Mesenchymal stem cell (in vitro differentiated cells and primary cell): ENCODE measurements around the gene TMEM88.

Experiments used
- DNase-seq: peaks from one replicate; pipeline ENCODE4 v3.0.0-alpha.2; 2013
- H2AFZ ChIP-seq: one replicate; pipeline ENCODE4 v1.6.1; 2013; ENCODE audit warnings: low read depth, mild to moderate bottlenecking, control low read depth, inconsistent platforms, low read length, moderate library complexity
- H2AK5ac ChIP-seq: 2 replicates; pipeline ENCODE4 v1.6.1; 2013; ENCODE audit warnings: low read length, moderate library complexity, mild to moderate bottlenecking, inconsistent platforms; ENCODE audit not compliant: severe bottlenecking
- H2BK120ac ChIP-seq: one replicate; pipeline ENCODE4 v1.6.1; 2013; ENCODE audit warnings: low read depth, mild to moderate bottlenecking, inconsistent platforms, low read length, moderate library complexity
- H2BK12ac ChIP-seq, 2 experiments: one replicate each; pipeline ENCODE4 v1.6.1; 2013; ENCODE audit warnings: inconsistent platforms in 2 of 2, low read length in 2 of 2, mild to moderate bottlenecking in 2 of 2, moderate library complexity in 2 of 2, control low read depth in 1 of 2
- H2BK15ac ChIP-seq: one replicate; pipeline ENCODE4 v1.6.1; 2013; ENCODE audit warnings: mild to moderate bottlenecking, low read depth, inconsistent platforms; ENCODE audit not compliant: poor library complexity, severe bottlenecking
- H2BK5ac ChIP-seq: 2 replicates; pipeline ENCODE4 v1.6.1; 2013; ENCODE audit warnings: low read depth, mild to moderate bottlenecking, low read length, control low read depth, inconsistent platforms; ENCODE audit not compliant: poor library complexity, severe bottlenecking
- H3K14ac ChIP-seq, 2 experiments: one replicate each; pipeline ENCODE4 v1.6.1; 2013; ENCODE audit warnings: inconsistent platforms in 2 of 2, low read length in 2 of 2, control low read depth in 1 of 2, mild to moderate bottlenecking in 1 of 2, moderate library complexity in 1 of 2
- H3K18ac ChIP-seq, 2 experiments: one replicate each; pipeline ENCODE4 v1.6.1; 2013; ENCODE audit warnings: inconsistent platforms in 2 of 2, low read length in 2 of 2, control low read depth in 1 of 2, low read depth in 1 of 2, mild to moderate bottlenecking in 1 of 2
- H3K23ac ChIP-seq, 2 experiments: one replicate each; pipeline ENCODE4 v1.6.1; 2013; ENCODE audit warnings: inconsistent platforms in 2 of 2, low read length in 2 of 2, mild to moderate bottlenecking in 2 of 2, moderate library complexity in 2 of 2, control low read depth in 1 of 2
- H3K27ac ChIP-seq: 2 replicates; pipeline ENCODE4 v1.5.1; 2013; ENCODE audit warnings: mild to moderate bottlenecking, moderate library complexity, low read length, control low read depth, inconsistent platforms; ENCODE audit not compliant: poor library complexity, severe bottlenecking
- H3K27me3 ChIP-seq, 2 experiments: 2 replicates each; pipeline versions ENCODE4 v1.6.1 to v1.7.0; 2013; ENCODE audit warnings: low read length in 2 of 2, mild to moderate bottlenecking in 2 of 2, moderate library complexity in 2 of 2, control low read depth in 1 of 2, inconsistent platforms in 1 of 2; ENCODE audit not compliant: control insufficient read depth in 1 of 2, insufficient read depth in 1 of 2
- H3K36me3 ChIP-seq, 2 experiments: 2 replicates each; pipeline versions ENCODE4 v1.6.1 to v1.7.0; 2013; ENCODE audit warnings: low read length in 2 of 2, control low read depth in 1 of 2, inconsistent platforms in 1 of 2, low read depth in 1 of 2, mild to moderate bottlenecking in 1 of 2; ENCODE audit not compliant: insufficient read depth in 2 of 2, control insufficient read depth in 1 of 2
- H3K4ac ChIP-seq, 2 experiments: one replicate each; pipeline ENCODE4 v1.6.1; 2013; ENCODE audit warnings: inconsistent platforms in 2 of 2, low read length in 2 of 2, mild to moderate bottlenecking in 2 of 2, moderate library complexity in 2 of 2, control low read depth in 1 of 2, low read depth in 1 of 2
- H3K4me1 ChIP-seq: 2 replicates; pipeline ENCODE4 v1.6.1; 2013; ENCODE audit warnings: low read depth, low read length, control low read depth; ENCODE audit not compliant: control insufficient read depth, insufficient read depth
- H3K4me2 ChIP-seq: 2 replicates; pipeline ENCODE4 v1.6.1; 2013; ENCODE audit warnings: low read length, mild to moderate bottlenecking, inconsistent platforms; ENCODE audit not compliant: poor library complexity, severe bottlenecking
- H3K4me3 ChIP-seq, 2 experiments: 2 replicates each; pipeline versions ENCODE4 v1.5.1 to v1.7.0; 2013; ENCODE audit warnings: low read length in 2 of 2, mild to moderate bottlenecking in 2 of 2, control low read depth in 1 of 2, low read depth in 1 of 2; ENCODE audit not compliant: insufficient read depth in 1 of 2
- H3K79me1 ChIP-seq: replicated peaks from 2 replicates; pipeline ENCODE4 v1.6.1; 2013; ENCODE audit warnings: mild to moderate bottlenecking, control low read depth, low read length, inconsistent platforms; ENCODE audit not compliant: poor library complexity, severe bottlenecking
- H3K9ac ChIP-seq: 2 replicates; pipeline ENCODE4 v1.7.0; 2013; ENCODE audit warnings: mild to moderate bottlenecking, low read length, moderate library complexity
- H3K9me3 ChIP-seq: 2 replicates; pipeline ENCODE4 v1.7.0; 2013; ENCODE audit warnings: mild to moderate bottlenecking, low read length; ENCODE audit not compliant: control insufficient read depth
- H4K8ac ChIP-seq: one replicate; pipeline ENCODE4 v1.6.1; 2013; ENCODE audit warnings: inconsistent platforms, mild to moderate bottlenecking, low read length, moderate library complexity
- H4K91ac ChIP-seq: one replicate; pipeline ENCODE4 v1.6.1; 2013; ENCODE audit warnings: mild to moderate bottlenecking, low read length, inconsistent platforms
- WGBS: methylation state at CpG from one replicate; pipeline ENCODE4 v1.1.7; 2013; ENCODE audit warnings: mixed read lengths; 5-methylcytosine and 5-hydroxymethylcytosine counted together

The TMEM88 gene

DNA sequence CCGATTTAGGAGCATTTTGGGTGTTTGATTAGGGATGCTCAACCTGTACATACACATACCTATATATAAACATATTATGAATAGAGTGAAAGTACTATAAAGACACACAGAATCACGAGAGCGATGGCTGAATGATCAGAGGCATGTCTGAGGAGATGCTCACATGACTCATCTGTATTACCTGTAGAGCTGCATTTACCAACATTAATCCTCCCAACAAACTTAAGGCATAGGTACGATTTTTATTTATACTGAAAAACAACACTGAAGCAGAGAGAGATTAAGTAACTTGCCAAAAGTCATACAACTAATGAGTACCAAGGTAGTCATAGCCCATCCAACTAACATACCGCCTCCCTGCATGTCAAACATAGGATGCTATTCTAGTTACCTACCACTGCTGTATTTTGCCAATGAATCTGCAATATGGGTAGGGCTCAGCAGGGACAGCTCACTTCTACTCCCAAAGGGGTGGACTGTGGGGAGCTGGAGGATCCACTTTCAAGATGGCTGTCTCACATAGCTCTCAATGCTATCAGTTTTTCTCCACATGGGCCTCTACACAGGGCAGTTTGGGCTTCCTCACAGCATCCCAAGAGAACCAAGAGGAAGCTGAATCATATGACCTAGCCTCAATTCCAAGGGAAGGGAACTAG, 10.3 kb downstream of the TMEM88 start:
- Histone ChIP-seq H3K14ac (no peak overlapping the region), H3K9me3 (no peaks in the 10 kb centered on the region), H3K27me3 (no peaks in the 10 kb centered on the region), H3K4me3 (no peak overlapping the region), H2AFZ (no peak overlapping the region), H3K4me1 (no peaks in the 10 kb centered on the region), H3K36me3 (peaks cover 3 to 35% of the 10 kb centered on the region in 2 experiments), H2BK120ac (no peak overlapping the region), H3K4me2 (no peak overlapping the region), H2BK12ac (no peak overlapping the region), H2BK5ac (no peak overlapping the region), H4K91ac (no peak overlapping the region), H3K18ac (no peak overlapping the region), H3K9ac (no peak overlapping the region), H2AK5ac (no peak overlapping the region), H3K27ac (no peak overlapping the region), H3K79me1 (peaks cover 37% of the 10 kb centered on the region), H3K23ac (no peak overlapping the region), H3K4ac (no peak overlapping the region), H2BK15ac (no peak overlapping the region), H4K8ac (no peak overlapping the region)
- DNase-seq = no peak
- 97% methylated on average over 4 of the region's 5 CpGs for WGBS

DNA sequence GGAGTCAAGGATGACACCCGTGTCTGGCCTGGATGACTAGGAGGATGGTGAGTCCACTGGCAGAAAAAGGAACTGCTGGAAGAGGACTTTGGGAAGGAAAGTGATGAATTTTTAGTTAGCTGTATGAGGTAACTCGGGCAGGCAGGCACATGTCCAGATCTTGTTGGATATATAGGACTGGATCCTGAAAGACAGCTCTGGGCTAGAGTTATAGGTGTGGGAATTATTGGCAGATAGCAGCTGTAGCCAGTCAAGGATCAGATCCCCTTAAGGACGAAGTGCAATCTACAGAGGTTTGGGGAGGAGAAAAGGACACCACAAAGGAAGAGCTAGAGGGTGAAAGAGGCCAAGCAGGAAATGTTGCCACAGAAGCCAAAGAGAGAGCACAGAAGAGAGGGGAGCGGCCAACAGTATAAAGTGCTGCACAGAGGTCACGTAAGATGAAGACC, 13.0 kb downstream of the TMEM88 start:
- Histone ChIP-seq H3K4me2 (no peak overlapping the region), H4K8ac (no peak overlapping the region), H2AFZ (no peak overlapping the region), H3K27me3 (no peaks in the 10 kb centered on the region), H3K36me3 (peaks cover 5 to 20% of the 10 kb centered on the region in 2 experiments), H3K4ac (no peak overlapping the region), H3K9ac (no peak overlapping the region), H3K27ac (no peak overlapping the region), H3K79me1 (peaks cover 19% of the 10 kb centered on the region), H3K18ac (no peak overlapping the region), H2BK15ac (no peak overlapping the region), H2AK5ac (no peak overlapping the region), H3K23ac (no peak overlapping the region), H3K4me3 (no peak overlapping the region), H2BK12ac (no peak overlapping the region), H3K9me3 (no peaks in the 10 kb centered on the region), H2BK120ac (no peak overlapping the region), H3K4me1 (no peaks in the 10 kb centered on the region), H2BK5ac (no peak overlapping the region), H4K91ac (no peak overlapping the region), H3K14ac (no peak overlapping the region)
- no peak for DNase-seq
- 96% methylated on average over 5 of the region's 5 CpGs for WGBS

DNA sequence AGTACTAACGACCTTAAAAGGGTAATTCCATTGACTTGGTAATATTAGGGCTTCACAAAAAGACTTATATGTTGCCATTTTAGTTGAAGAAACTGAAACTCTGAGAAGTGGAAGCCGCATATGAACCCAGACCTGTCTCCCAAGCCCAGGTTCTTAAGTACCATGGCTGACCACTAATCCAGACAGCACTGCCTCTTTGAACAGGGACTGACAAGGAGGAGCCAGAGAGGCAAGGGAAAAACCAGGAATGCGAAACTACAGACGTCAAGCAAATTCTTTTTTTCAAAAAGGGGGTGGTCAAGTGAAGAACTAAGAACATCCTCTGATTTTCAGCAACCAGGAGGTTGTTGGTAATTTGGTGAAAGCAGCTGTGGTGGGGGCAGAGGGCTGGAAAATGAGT, 18.2 kb downstream of the TMEM88 start:
- WGBS = 83% methylated on average over 4 of the region's 4 CpGs

DNA sequence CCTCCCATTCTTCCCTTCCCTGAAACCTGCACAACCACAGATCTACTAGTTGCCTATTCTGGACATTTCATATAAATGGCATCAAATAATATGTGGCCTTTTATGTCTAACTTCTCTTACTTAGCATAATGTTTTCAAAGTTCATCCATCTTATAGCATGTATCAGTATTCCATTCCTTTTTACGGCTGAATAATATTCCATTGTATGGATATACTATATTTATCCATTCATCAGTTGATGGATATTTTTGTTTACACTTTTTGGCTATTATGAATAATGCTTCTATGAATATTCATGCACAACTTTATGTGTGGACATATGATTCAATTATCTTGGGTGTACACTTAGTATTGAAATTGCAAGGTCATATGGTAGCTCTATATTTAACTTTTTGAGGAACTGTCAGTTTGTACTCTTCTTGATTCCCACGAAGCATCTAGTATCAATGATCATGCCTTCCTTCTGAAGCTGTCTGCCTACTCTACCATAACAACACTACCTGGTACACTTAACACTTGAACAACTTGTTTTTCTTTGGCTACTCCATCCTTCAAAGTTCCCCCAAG, 21.0 kb downstream of the TMEM88 start:
- WGBS = 100% methylated on average over 1 of the region's 2 CpGs
- H4K8ac ChIP-seq = no peak overlapping the region
- no peak overlapping the region for H2BK120ac ChIP-seq
- H3K4me1 ChIP-seq = peaks cover 2% of the 10 kb centered on the region
- no peak overlapping the region for H2AK5ac ChIP-seq
- peaks cover 17% of the 10 kb centered on the region for H3K79me1 ChIP-seq
- H3K4me3 ChIP-seq = no peak overlapping the region
- no peaks in the 10 kb centered on the region for H3K9me3 ChIP-seq
- no peak overlapping the region for H3K27ac ChIP-seq
- no peaks in the 10 kb centered on the region for H3K27me3 ChIP-seq
- no peak overlapping the region for H2AFZ ChIP-seq
- no peak for DNase-seq
- no peak overlapping the region for H3K18ac ChIP-seq
- H3K9ac ChIP-seq = no peak overlapping the region
- no peak overlapping the region for H2BK5ac ChIP-seq
- no peak overlapping the region for H4K91ac ChIP-seq
- H2BK15ac ChIP-seq = no peak overlapping the region
- H3K36me3 ChIP-seq = peaks cover 3 to 63% of the 10 kb centered on the region in 2 experiments
- H3K23ac ChIP-seq = no peak overlapping the region
- no peak overlapping the region for H3K4ac ChIP-seq
- H3K4me2 ChIP-seq = no peak overlapping the region
- H2BK12ac ChIP-seq = no peak overlapping the region
- no peak overlapping the region for H3K14ac ChIP-seq

More for the DNA sequence above, 18.2 kb downstream of the TMEM88 start:
- H3K27ac ChIP-seq = no peak overlapping the region
- no peak overlapping the region for H3K4me2 ChIP-seq
- DNase-seq = peak; percentile 59
- H2BK120ac ChIP-seq = no peak overlapping the region
- no peak overlapping the region for H3K18ac ChIP-seq
- no peak overlapping the region for H3K23ac ChIP-seq
- no peaks in the 10 kb centered on the region for H3K9me3 ChIP-seq
- no peak overlapping the region for H2AK5ac ChIP-seq
- H3K4me1 ChIP-seq = no peaks in the 10 kb centered on the region
- peaks cover 3 to 41% of the 10 kb centered on the region in 2 experiments for H3K36me3 ChIP-seq
- H2BK15ac ChIP-seq = no peak overlapping the region
- no peaks in the 10 kb centered on the region for H3K27me3 ChIP-seq
- no peak overlapping the region for H3K14ac ChIP-seq
- no peak overlapping the region for H3K4me3 ChIP-seq
- no peak overlapping the region for H4K8ac ChIP-seq
- no peak overlapping the region for H4K91ac ChIP-seq
- no peak overlapping the region for H3K9ac ChIP-seq
- H2BK5ac ChIP-seq = no peak overlapping the region
- no peak overlapping the region for H2BK12ac ChIP-seq
- H2AFZ ChIP-seq = no peak overlapping the region
- peaks cover 12% of the 10 kb centered on the region for H3K79me1 ChIP-seq
- no peak overlapping the region for H3K4ac ChIP-seq
